Prostate gland (tissue), 2 donors: Measurements from ENCODE around the gene HYAL2. TPM values are rescaled to one million over a fixed set of nuclear protein-coding genes. Genes with fewer than 3 reads are reported as not detected.

Source experiments
- DNase-seq: peaks from one replicate; pipeline ENCODE4 v3.0.0-alpha.2; 2019; ENCODE audit warnings: low spot score
- H3K27ac ChIP-seq, 2 donors: fragments of 200-600 bp; sonication (generic); 2 replicates each; pipeline ENCODE4 v1.5.1; 2017 to 2019
- H3K27me3 ChIP-seq: fragments of 200-600 bp; sonication (generic); replicated peaks from 2 replicates; pipeline ENCODE4 v1.5.1; 2019; ENCODE audit not compliant: insufficient read depth
- H3K36me3 ChIP-seq, 2 donors: fragments of 200-600 bp; sonication (generic); 1 replicate in 1 of 2; 2 replicates in 1 of 2; pipeline versions ENCODE4 v1.5.1 to v1.8.1; 2017 to 2019
- H3K4me1 ChIP-seq: fragments of 200-600 bp; sonication (generic); replicated peaks from 2 replicates; pipeline ENCODE4 v1.5.1; 2019
- H3K4me3 ChIP-seq, 2 donors: fragments of 200-600 bp; sonication (generic); 2 replicates each; pipeline ENCODE4 v1.5.1; 2017 to 2019
- H3K9me3 ChIP-seq: fragments of 200-600 bp; sonication (generic); 2 replicates; pipeline ENCODE4 v1.5.1; 2017
- CTCF ChIP-seq, 4 experiments: fragments of 200-600 bp in 2 of 4; fragments of 450-650 bp in 2 of 4; sonication (generic) in 2 of 4; IDR thresholded peaks; 1 replicate in 3 of 4; 2 replicates in 1 of 4; pipeline ENCODE4 v1.5.1; 2016 to 2019; ENCODE audit warnings: antibody characterized with exemption in 4 of 4, mild to moderate bottlenecking in 2 of 4, moderate library complexity in 2 of 4
- POLR2A ChIP-seq: fragments of 450-650 bp; IDR thresholded peaks from one replicate; pipeline ENCODE4 v1.6.1; 2016; ENCODE audit warnings: antibody characterized with exemption, mild to moderate bottlenecking
- POLR2AphosphoS5 ChIP-seq: sonication (generic); formaldehyde crosslinking; IDR thresholded peaks from one replicate; pipeline ENCODE4 v1.6.1; 2017; ENCODE audit warnings: antibody characterized with exemption
- WGBS: methylation state at CpG from one replicate; pipeline ENCODE4 v1.1.5; 2018; 5-methylcytosine and 5-hydroxymethylcytosine counted together
- intact Hi-C: fragments of 100-400 bp; cut with DNase I; formaldehyde crosslinking; loops from one replicate; pipeline ENCODE4 v1.14.2; 2022
- total RNA-seq, 2 donors: library from RNA; depleted of rRNA; stranded (reverse); fragments of >200 nt; gene quantifications; one replicate each; pipeline ENCODE4 v1.1.0, GENCODE V29; 2016

The HYAL2 gene
- total RNA-seq, 2 donors from 2014 or later: 76.1 to 131 TPM

GRCh38 chr3:50268276-50268675, 54.3 kb downstream of the HYAL2 start:
- Histone ChIP-seq H3K4me1 (peaks cover 18% of the 10 kb centered on the region), H3K27ac (no peak overlapping the region)
- intact Hi-C loops: no loop called here

More at GRCh38 chr3:50268276-50268675, 54.3 kb downstream of the HYAL2 start:
- no peak for TF ChIP-seq POLR2AphosphoS5
- TF ChIP-seq CTCF (IDR thresholded peaks at IDR 0.05): no peak
- no peak for TF ChIP-seq POLR2A
- H3K27me3 ChIP-seq: no peaks in the 10 kb centered on the region
- no peak for DNase-seq
- no peaks in the 10 kb centered on the region for H3K36me3 ChIP-seq
- no peak overlapping the region for H3K4me3 ChIP-seq
- WGBS: 32% methylated on average over 3 of the region's 3 CpGs
- H3K9me3 ChIP-seq: no peaks in the 10 kb centered on the region

Other genes starting within 250 kb of the HYAL2 start
- gene RBM5, start 233.8 kb downstream of the HYAL2 start, total RNA-seq: 100 to 1,000 TPM; 135 to 260 TPM
- gene SEMA3F, start 167.4 kb downstream of the HYAL2 start, total RNA-seq: 10 to 100 TPM; 43.3 to 71.8 TPM
- not detected for gene GNAT1, start 131.1 kb downstream of the HYAL2 start, total RNA-seq
- 1 to 10 TPM in 1 of 2 donors, under 1 TPM in 1; 0.41 to 4.0 TPM for gene SLC38A3, start 117.5 kb downstream of the HYAL2 start, total RNA-seq
- gene GNAI2, start 86.5 kb downstream of the HYAL2 start, total RNA-seq: 100 to 1,000 TPM; 118 to 301 TPM
- gene SEMA3B, start 53.6 kb downstream of the HYAL2 start, total RNA-seq: 10 to 100 TPM in 1 of 2 donors, 1 to 10 TPM in 1; 8.7 to 32.0 TPM
- not detected for gene LSMEM2, start 43.7 kb downstream of the HYAL2 start, total RNA-seq
- 10 to 100 TPM; 93.0 to 99.9 TPM for gene IFRD2, start 30.3 kb downstream of the HYAL2 start, total RNA-seq
- gene HYAL3, start 23.3 kb downstream of the HYAL2 start, total RNA-seq: 10 to 100 TPM in 1 of 2 donors, 1 to 10 TPM in 1; 4.1 to 10.7 TPM
- 10 to 100 TPM; 15.8 to 28.0 TPM for gene NAA80, start 23.3 kb downstream of the HYAL2 start, total RNA-seq
- 1 to 10 TPM; 2.0 TPM for gene HYAL1, start 19.2 kb downstream of the HYAL2 start, total RNA-seq
- gene TUSC2, start 5.5 kb upstream of the HYAL2 start, total RNA-seq: 100 to 1,000 TPM in 1 of 2 donors, 10 to 100 TPM in 1; 31.9 to 121 TPM
- 10 to 100 TPM; 23.8 to 36.6 TPM for gene RASSF1, start 18.1 kb upstream of the HYAL2 start, total RNA-seq
- 10 to 100 TPM in 1 of 2 donors, 1 to 10 TPM in 1; 1.6 to 41.9 TPM for gene ZMYND10, start 23.0 kb upstream of the HYAL2 start, total RNA-seq
- gene NPRL2, start 28.0 kb upstream of the HYAL2 start, total RNA-seq: 10 to 100 TPM; 22.8 to 32.1 TPM
- gene CYB561D2, start 28.1 kb upstream of the HYAL2 start, total RNA-seq: 10 to 100 TPM; 33.2 to 39.9 TPM
- 10 to 100 TPM; 73.0 to 76.7 TPM for gene TMEM115, start 36.8 kb upstream of the HYAL2 start, total RNA-seq
- gene CACNA2D2, start 180.9 kb upstream of the HYAL2 start, total RNA-seq: 1 to 10 TPM; 5.6 to 9.1 TPM
- 10 to 100 TPM in 1 of 2 donors, 1 to 10 TPM in 1; 7.5 to 11.0 TPM for gene C3orf18, start 245.0 kb upstream of the HYAL2 start, total RNA-seq
- gene HEMK1, start 246.8 kb upstream of the HYAL2 start, total RNA-seq: 10 to 100 TPM in 1 of 2 donors, 1 to 10 TPM in 1; 8.5 to 17.1 TPM